Sigmoid colon (tissue), 4 donors: ENCODE results near the gene CACNG6.

Source experiments
- EP300 ChIP-seq, 4 donors: sonication (generic); formaldehyde crosslinking; IDR thresholded peaks; one replicate each; pipeline ENCODE4 v1.6.1; 2017; ENCODE audit warnings: antibody characterized with exemption in 4 of 4
- POLR2AphosphoS5 ChIP-seq, 4 donors: sonication (generic); formaldehyde crosslinking; IDR thresholded peaks; one replicate each; pipeline ENCODE4 v1.6.1; 2017; ENCODE audit warnings: antibody characterized with exemption in 4 of 4
- TF ChIP-seq, protein P1 (sequence below), 4 experiments: fragments of 450-650 bp in 3 of 4; fragments of 200-600 bp in 1 of 4; IDR thresholded peaks; one replicate each; pipeline ENCODE4 v1.5.1; 2016 to 2019; ENCODE audit warnings: antibody characterized with exemption in 4 of 4, mild to moderate bottlenecking in 3 of 4, moderate library complexity in 2 of 4

- TF ChIP-seq, protein P1, sequence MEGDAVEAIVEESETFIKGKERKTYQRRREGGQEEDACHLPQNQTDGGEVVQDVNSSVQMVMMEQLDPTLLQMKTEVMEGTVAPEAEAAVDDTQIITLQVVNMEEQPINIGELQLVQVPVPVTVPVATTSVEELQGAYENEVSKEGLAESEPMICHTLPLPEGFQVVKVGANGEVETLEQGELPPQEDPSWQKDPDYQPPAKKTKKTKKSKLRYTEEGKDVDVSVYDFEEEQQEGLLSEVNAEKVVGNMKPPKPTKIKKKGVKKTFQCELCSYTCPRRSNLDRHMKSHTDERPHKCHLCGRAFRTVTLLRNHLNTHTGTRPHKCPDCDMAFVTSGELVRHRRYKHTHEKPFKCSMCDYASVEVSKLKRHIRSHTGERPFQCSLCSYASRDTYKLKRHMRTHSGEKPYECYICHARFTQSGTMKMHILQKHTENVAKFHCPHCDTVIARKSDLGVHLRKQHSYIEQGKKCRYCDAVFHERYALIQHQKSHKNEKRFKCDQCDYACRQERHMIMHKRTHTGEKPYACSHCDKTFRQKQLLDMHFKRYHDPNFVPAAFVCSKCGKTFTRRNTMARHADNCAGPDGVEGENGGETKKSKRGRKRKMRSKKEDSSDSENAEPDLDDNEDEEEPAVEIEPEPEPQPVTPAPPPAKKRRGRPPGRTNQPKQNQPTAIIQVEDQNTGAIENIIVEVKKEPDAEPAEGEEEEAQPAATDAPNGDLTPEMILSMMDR (IDR thresholded peaks at IDR 0.05) = no peak
- TF ChIP-seq POLR2AphosphoS5 (IDR thresholded peaks at IDR 0.05) = no peak
- no peak for TF ChIP-seq EP300 (IDR thresholded peaks at IDR 0.05)
Observed at GRCh38 chr19:54029301-54029700, 37.9 kb downstream of the CACNG6 start.
